K562 (cell line): ENCODE measurements around the gene CCDC13. TPM values are rescaled to one million over a fixed set of nuclear protein-coding genes. Genes with fewer than 3 reads are reported as not detected.

ENCODE experiments used
- ATAC-seq: fragments of 200-7000 bp; cut with Tn5 transposase; 3 replicates; pipeline ENCODE4 v1.9.1; 2020; ENCODE audit warnings: moderate library complexity
- BruUV-seq: library from RNA; stranded (reverse); fragments of 400-500 nt; replicated peaks from 2 replicates; lab custom pipeline; 2021; lab: Mats Ljungman, UMichigan
- CTCF ChIA-PET: fragments of 300-600 bp; formaldehyde crosslinking; extraction: SDS; loops from one replicate; lab custom pipeline; 2021; ENCODE audit warnings: low intra/inter-chr PET ratio; lab: Yijun Ruan, JAX
- POLR2A ChIA-PET: fragments of 300-600, 350-650 bp; sonication (Branson Sonifier 250); formaldehyde crosslinking; extraction: SDS; loops from one replicate; lab custom pipeline; 2021; ENCODE audit warnings: antibody characterized with exemption, inconsistent platforms; lab: Yijun Ruan, JAX
- DNase-seq, 4 experiments: peaks; one replicate each; pipeline versions ENCODE4 v3.0.0 to v3.0.0-alpha.2; 2011 to 2018; ENCODE audit warnings: low spot score in 3 of 4, mixed read lengths in 3 of 4; ENCODE audit errors: extremely low read depth in 1 of 4
- FAIRE-seq: peaks from 2 replicates; lab custom pipeline; 2011; peaks lifted over from hg19 to GRCh38; lab: Jason Lieb, UNC
- H2AFZ ChIP-seq: 2 replicates; pipeline ENCODE4 v1.6.0; 2011; ENCODE audit warnings: low read depth, low read length, control low read depth, inconsistent platforms
- H3K27ac ChIP-seq: fragments of 200-600 bp; 3 replicates; pipeline ENCODE4 v1.8.0; 2011; ENCODE audit warnings: low read depth, mild to moderate bottlenecking, control low read depth, inconsistent platforms, low read length, moderate library complexity, mixed read lengths; ENCODE audit errors: extremely low read depth
- H3K27me3 ChIP-seq, 2 experiments: fragments of 300-600 bp in 1 of 2; 2 replicates in 1 of 2; 3 replicates in 1 of 2; pipeline versions ENCODE4 v1.6.0 to v1.8.0; 2011; ENCODE audit warnings: inconsistent platforms in 2 of 2, low read length in 2 of 2, mild to moderate bottlenecking in 1 of 2, mixed read lengths in 1 of 2, moderate library complexity in 1 of 2; ENCODE audit not compliant: control insufficient read depth in 2 of 2, insufficient read depth in 2 of 2
- H3K36me3 ChIP-seq: fragments of 300-600 bp; 3 replicates; pipeline ENCODE4 v1.8.0; 2011; ENCODE audit warnings: mild to moderate bottlenecking, low read length, inconsistent platforms; ENCODE audit not compliant: control insufficient read depth, insufficient read depth
- H3K4me1 ChIP-seq, 2 experiments: fragments of 200-600 bp in 1 of 2; replicated peaks in 1 of 2; 2 replicates in 1 of 2; 3 replicates in 1 of 2; pipeline versions ENCODE4 v1.5.1 to v1.8.0; 2011; ENCODE audit warnings: inconsistent platforms in 2 of 2, low read length in 2 of 2, mild to moderate bottlenecking in 1 of 2, mixed read lengths in 1 of 2, moderate library complexity in 1 of 2; ENCODE audit not compliant: control insufficient read depth in 2 of 2, insufficient read depth in 2 of 2
- H3K4me2 ChIP-seq: 2 replicates; pipeline ENCODE4 v1.6.1; 2011; ENCODE audit warnings: low read length, control low read depth, inconsistent platforms, mixed read lengths; ENCODE audit not compliant: insufficient read depth
- H3K4me3 ChIP-seq: fragments of 200-600 bp; sonication (generic), shearing (Covaris generic); 2 replicates; pipeline ENCODE4 v1.5.1; 2016; ENCODE audit warnings: control low read depth, inconsistent platforms
- H3K79me2 ChIP-seq: fragments of 200-600 bp; 3 replicates; pipeline ENCODE4 v1.8.0; 2011; ENCODE audit warnings: low read length, inconsistent platforms; ENCODE audit not compliant: control insufficient read depth, insufficient read depth
- H3K9ac ChIP-seq, 2 experiments: 2 replicates each; pipeline versions ENCODE4 v1.6.0 to v1.6.1; 2011; ENCODE audit warnings: low read depth in 2 of 2, low read length in 2 of 2, control low read depth in 1 of 2, inconsistent platforms in 1 of 2, mild to moderate bottlenecking in 1 of 2, mixed read lengths in 1 of 2; ENCODE audit not compliant: insufficient read depth in 1 of 2
- H3K9me1 ChIP-seq: one replicate; pipeline ENCODE4 v1.6.0; 2011; ENCODE audit warnings: inconsistent platforms, mild to moderate bottlenecking, low read length, moderate library complexity; ENCODE audit not compliant: control insufficient read depth, insufficient read depth
- H3K9me3 ChIP-seq: replicated peaks from 2 replicates; pipeline ENCODE4 v1.5.1; 2011; ENCODE audit warnings: low read depth, low read length, inconsistent platforms; ENCODE audit not compliant: control insufficient read depth, insufficient read depth
- H4K20me1 ChIP-seq: replicated peaks from 2 replicates; pipeline ENCODE4 v1.6.1; 2011; ENCODE audit warnings: low read length, inconsistent platforms, mixed read lengths; ENCODE audit not compliant: control insufficient read depth, insufficient read depth
- CTBP1 ChIP-seq: fragments of 450-650 bp; IDR thresholded peaks from 2 replicates; pipeline ENCODE4 v1.6.1; 2016; ENCODE audit warnings: borderline replicate concordance
- FOXP1 ChIP-seq: sonication (generic); formaldehyde crosslinking; IDR thresholded peaks from 2 replicates; pipeline ENCODE4 v1.8.0; 2022; ENCODE audit warnings: mild to moderate bottlenecking, missing genetic modification reagents
- HOMEZ ChIP-seq: fragments of 250-450 bp; sonication (Bioruptor Pico); IDR thresholded peaks from 2 replicates; pipeline ENCODE4 v1.4.0; 2020; ENCODE audit warnings: mild to moderate bottlenecking, moderate library complexity
- OTX1 ChIP-seq: fragments of 450-650 bp; formaldehyde crosslinking; IDR thresholded peaks from 2 replicates; pipeline ENCODE4 v1.4.0; 2022; ENCODE audit warnings: mild to moderate bottlenecking
- SIX5 ChIP-seq, 2 experiments: IDR thresholded peaks; 2 replicates each; pipeline ENCODE4 v1.6.1; 2011; ENCODE audit warnings: low read length in 2 of 2, borderline replicate concordance in 1 of 2, low read depth in 1 of 2, mild to moderate bottlenecking in 1 of 2, moderate library complexity in 1 of 2; ENCODE audit not compliant: insufficient read depth in 1 of 2
- SNIP1 ChIP-seq: fragments of 450-650 bp; IDR thresholded peaks from 2 replicates; pipeline ENCODE4 v1.7.1; 2017; ENCODE audit warnings: low read depth, mild to moderate bottlenecking
- SREBF2 ChIP-seq: sonication (generic); formaldehyde crosslinking; IDR thresholded peaks from 2 replicates; pipeline ENCODE4 v1.4.0; 2020; ENCODE audit warnings: mild to moderate bottlenecking, missing genetic modification reagents
- TAF9B ChIP-seq: fragments of 450-650 bp; IDR thresholded peaks from 2 replicates; pipeline ENCODE4 v1.6.1; 2018; ENCODE audit warnings: mild to moderate bottlenecking; ENCODE audit not compliant: partially characterized antibody
- TARDBP ChIP-seq: fragments of 450-650 bp; IDR thresholded peaks from 2 replicates; pipeline ENCODE4 v1.6.1; 2016
- TRIM28 ChIP-seq: fragments of 450-650 bp; IDR thresholded peaks from 2 replicates; pipeline ENCODE4 v1.6.1; 2017
- USF2 ChIP-seq: sonication (generic); formaldehyde crosslinking; IDR thresholded peaks from 2 replicates; pipeline ENCODE4 v1.5.0; 2020; ENCODE audit warnings: missing genetic modification reagents
- ZBTB33 ChIP-seq: sonication (generic); formaldehyde crosslinking; IDR thresholded peaks from 2 replicates; pipeline ENCODE4 v1.8.1; 2023; ENCODE audit warnings: mild to moderate bottlenecking, missing genetic modification reagents
- ZNF23 ChIP-seq: fragments of 250-450 bp; sonication (Bioruptor Pico); IDR thresholded peaks from 2 replicates; pipeline ENCODE4 v1.4.0; 2020; ENCODE audit warnings: mild to moderate bottlenecking
- ZNF316 ChIP-seq: fragments of 450-650 bp; IDR thresholded peaks from 2 replicates; pipeline ENCODE4 v1.6.1; 2016
- ZNF583 ChIP-seq: fragments of 250-450 bp; sonication (Bioruptor Pico); IDR thresholded peaks from 2 replicates; pipeline ENCODE4 v1.4.0; 2020
- ZNF644 ChIP-seq: fragments of 200-800 bp; sonication (Bioruptor generic); IDR thresholded peaks from 2 replicates; pipeline ENCODE4 v1.6.1; 2016; ENCODE audit warnings: low read depth, missing genetic modification characterization, missing compliant biosample characterization
- ZSCAN32 ChIP-seq: fragments of 450-650 bp; formaldehyde crosslinking; IDR thresholded peaks from 2 replicates; pipeline ENCODE4 v1.4.0; 2020; ENCODE audit warnings: mild to moderate bottlenecking, moderate library complexity
- WGBS: fragments of 100-300 bp; shearing (Covaris generic); methylation state at CpG from one replicate; pipeline ENCODE4 v1.1.6; 2016; ENCODE audit warnings: low coverage, mixed read lengths; ENCODE audit not compliant: insufficient coverage; ENCODE audit errors: missing lambda C conversion rate; 5-methylcytosine and 5-hydroxymethylcytosine counted together
- in situ Hi-C: fragments of 300-500 bp; cut with MboI; formaldehyde crosslinking; loops from 4 replicates; pipeline ENCODE4 v1.15.0; 2018; ENCODE audit warnings: inconsistent platforms, mixed read lengths
- intact Hi-C: fragments of 100-400 bp; cut with micrococcal nuclease; formaldehyde crosslinking; loops from 2 replicates; pipeline ENCODE4 v1.14.2; 2022
- polyA plus RNA-seq, 8 experiments: library from polyadenylated mRNA; depleted of rRNA in 4 of 8; stranded (reverse) in 5 of 8; unstranded in 3 of 8; fragments of >200 nt; fragmentation: Nextera tagmentation in 2 of 8; fragmentation: Illumina TruSeq in 1 of 8; extraction: Ambion mirVana in 2 of 8; extraction: Trizol in 1 of 8; gene quantifications; 2 replicates each; pipeline versions ENCODE4 v1.2.1 to v1.2.3, GENCODE V29; 2011 to 2014; ENCODE audit warnings: inconsistent platforms in 1 of 8, missing spikeins in 1 of 8
- total RNA-seq, 7 experiments: library from RNA; depleted of rRNA in 6 of 7; stranded (reverse); fragments of >200 nt in 6 of 7; fragmentation: Illumina TruSeq in 2 of 7; extraction: Trizol in 2 of 7; gene quantifications; 2 replicates each; pipeline versions ENCODE4 v1.2.1 to v1.2.3, GENCODE V29; 2011 to 2021; ENCODE audit warnings: low replicate concordance in 1 of 7

CCDC13 gene
- total and polyA plus RNA-seq, 9 of the 15 experiments (the other 6 are each of a cell fraction or from before 2014, with no cell fraction given) = 0.20 to 0.70 (median 0.48) TPM; not detected in 2

- Histone ChIP-seq H2AFZ (no peak overlapping the region), H4K20me1 (no peaks in the 10 kb centered on the region), H3K9me1 (no peaks in the 10 kb centered on the region), H3K27ac (no peak overlapping the region)
- intact Hi-C loops = no loop called here
- POLR2A ChIA-PET = interaction anchor here (0.6 to 1.6 kb wide), 7 partner anchors 9 to 366 kb away, joined by 3 to 9 read pairs (median 4); no protein-coding TSS in a partner anchor
- no peak for FAIRE-seq
- CTCF ChIA-PET = no interaction called here
- TF ChIP-seq FOXP1 (CRISPR knock-in tag) = no peak
- TF ChIP-seq ZNF316 = peak; percentile 69
- TF ChIP-seq ZNF583 = no peak
- peak; percentile 98 for TF ChIP-seq ZBTB33 (CRISPR knock-in tag)
- no peak for TF ChIP-seq ZSCAN32 (CRISPR knock-in tag)
- no peak for TF ChIP-seq ZNF23 (CRISPR knock-in tag)
- TF ChIP-seq OTX1 (CRISPR knock-in tag) = no peak
- no peak for TF ChIP-seq TRIM28
- TF ChIP-seq TAF9B = no peak
- no peak for TF ChIP-seq ZNF644 (tag)
- TF ChIP-seq HOMEZ (CRISPR knock-in tag) = no peak
- TF ChIP-seq TARDBP = no peak
- TF ChIP-seq SREBF2 (CRISPR knock-in tag) = no peak
- no peak for TF ChIP-seq CTBP1
- TF ChIP-seq SIX5 (IDR thresholded peaks at IDR 0.05; ENCODE audit: borderline replicate concordance in 1 of 2, insufficient read depth in 1 of 2, low read depth in 1 of 2, low read length in 2 of 2) = no peak
- TF ChIP-seq SNIP1 = no peak
- no peak for TF ChIP-seq USF2 (CRISPR knock-in tag)
- TF ChIP-seq, all 486 proteins: peak for 2
- 0 out of 2 replicates have a peak, but pooled peaks cover 2% of the 10 kb centered on the region for H3K9me3 ChIP-seq
- in situ Hi-C loops = no loop called here
- peaks cover 4 to 6% of the 10 kb centered on the region in 2 experiments; a peak in 4 of 5 replicates for H3K4me1 ChIP-seq
- no peak for DNase-seq
- WGBS = 78% methylated on average over 4 of the region's 5 CpGs
- peaks cover 61% of the 10 kb centered on the region for H3K79me2 ChIP-seq
- H3K9ac ChIP-seq = no peak overlapping the region
- peak; percentile 19; the same call in 1 of the 3 replicates for ATAC-seq
- H3K4me2 ChIP-seq = no peak overlapping the region
- no peak overlapping the region for H3K4me3 ChIP-seq
- H3K36me3 ChIP-seq = peaks cover 44% of the 10 kb centered on the region
- no TSS peak for BruUV-seq
- H3K27me3 ChIP-seq = no peaks in the 10 kb centered on the region
Measured at GRCh38 chr3:42796332-42796885, 23.4 kb upstream of the CCDC13 start.
